KMS-11 (cell line): ENCODE data around the gene HSD17B2.

Experiments
- H2AFZ ChIP-seq: fragments of 200-600 bp; sonication (generic); 2 replicates; pipeline ENCODE4 v1.6.1; 2016; ENCODE audit warnings: antibody characterized with exemption, mixed run types, low read depth
- H3K27ac ChIP-seq: fragments of 200-600 bp; sonication (generic); 2 replicates; pipeline ENCODE4 v1.6.1; 2016; ENCODE audit warnings: mild to moderate bottlenecking, mixed run types
- H3K27me3 ChIP-seq: fragments of 200-600 bp; sonication (generic); 2 replicates; pipeline ENCODE4 v1.6.1; 2017; ENCODE audit warnings: mild to moderate bottlenecking, low read depth, mixed run types, moderate library complexity; ENCODE audit not compliant: insufficient read depth
- H3K36me3 ChIP-seq: fragments of 200-600 bp; sonication (generic); 2 replicates; pipeline ENCODE4 v1.6.1; 2017; ENCODE audit warnings: mild to moderate bottlenecking, mixed run types; ENCODE audit not compliant: insufficient read depth
- H3K4me1 ChIP-seq: fragments of 200-600 bp; sonication (generic); 2 replicates; pipeline ENCODE4 v1.6.1; 2016; ENCODE audit warnings: mild to moderate bottlenecking, low read depth, mixed run types; ENCODE audit not compliant: poor library complexity, severe bottlenecking
- H3K4me2 ChIP-seq: fragments of 200-600 bp; sonication (generic); 2 replicates; pipeline ENCODE4 v1.7.0; 2016; ENCODE audit warnings: mild to moderate bottlenecking, mixed run types
- H3K4me3 ChIP-seq: fragments of 200-600 bp; sonication (generic); IDR thresholded peaks from 2 replicates; pipeline ENCODE4 v1.6.1; 2017; ENCODE audit warnings: low read depth, low read length, mixed read lengths; ENCODE audit not compliant: insufficient read depth
- H3K79me2 ChIP-seq: fragments of 200-600 bp; sonication (generic); 2 replicates; pipeline ENCODE4 v1.6.1; 2016; ENCODE audit warnings: low read depth, mixed run types; ENCODE audit not compliant: insufficient read depth
- H3K9ac ChIP-seq: fragments of 200-600 bp; sonication (generic); 2 replicates; pipeline ENCODE4 v1.6.1; 2016; ENCODE audit warnings: mild to moderate bottlenecking, mixed run types
- H4K20me1 ChIP-seq: fragments of 200-600 bp; sonication (generic); 2 replicates; pipeline ENCODE4 v1.6.1; 2016; ENCODE audit warnings: mild to moderate bottlenecking, mixed run types; ENCODE audit not compliant: insufficient read depth
- TF ChIP-seq, protein P1 (sequence below): fragments of 200-600 bp; sonication (generic); conservative IDR thresholded peaks from 2 replicates; pipeline ENCODE4 v1.6.1; 2017; ENCODE audit warnings: low read depth, mild to moderate bottlenecking, antibody characterized with exemption, low read length, moderate library complexity, mixed read lengths

HSD17B2 gene

DNA sequence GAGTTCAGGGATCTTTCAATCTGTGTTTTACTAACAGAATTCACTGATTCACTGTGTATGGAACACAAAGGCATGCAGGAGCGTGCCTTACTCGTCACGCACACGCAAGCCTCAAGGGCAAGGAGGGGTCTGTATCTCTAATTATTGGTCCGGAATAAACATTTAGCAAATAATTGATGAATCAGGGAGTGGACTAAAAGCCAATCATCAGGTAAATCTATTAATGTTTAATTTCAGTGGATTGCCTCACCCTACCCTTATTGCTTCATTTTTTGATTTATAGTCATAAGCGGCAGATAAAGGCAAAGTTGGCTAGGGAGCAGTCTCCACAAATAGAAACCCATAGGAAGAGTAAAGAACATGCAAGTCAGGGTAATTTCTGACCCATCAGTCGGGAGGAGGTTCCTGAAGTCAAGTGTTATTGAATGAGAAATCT lies 7.4 kb upstream of the HSD17B2 start:
- H3K4me2 ChIP-seq = no peak overlapping the region
- H3K4me1 ChIP-seq = no peaks in the 10 kb centered on the region
- TF ChIP-seq, protein P1, sequence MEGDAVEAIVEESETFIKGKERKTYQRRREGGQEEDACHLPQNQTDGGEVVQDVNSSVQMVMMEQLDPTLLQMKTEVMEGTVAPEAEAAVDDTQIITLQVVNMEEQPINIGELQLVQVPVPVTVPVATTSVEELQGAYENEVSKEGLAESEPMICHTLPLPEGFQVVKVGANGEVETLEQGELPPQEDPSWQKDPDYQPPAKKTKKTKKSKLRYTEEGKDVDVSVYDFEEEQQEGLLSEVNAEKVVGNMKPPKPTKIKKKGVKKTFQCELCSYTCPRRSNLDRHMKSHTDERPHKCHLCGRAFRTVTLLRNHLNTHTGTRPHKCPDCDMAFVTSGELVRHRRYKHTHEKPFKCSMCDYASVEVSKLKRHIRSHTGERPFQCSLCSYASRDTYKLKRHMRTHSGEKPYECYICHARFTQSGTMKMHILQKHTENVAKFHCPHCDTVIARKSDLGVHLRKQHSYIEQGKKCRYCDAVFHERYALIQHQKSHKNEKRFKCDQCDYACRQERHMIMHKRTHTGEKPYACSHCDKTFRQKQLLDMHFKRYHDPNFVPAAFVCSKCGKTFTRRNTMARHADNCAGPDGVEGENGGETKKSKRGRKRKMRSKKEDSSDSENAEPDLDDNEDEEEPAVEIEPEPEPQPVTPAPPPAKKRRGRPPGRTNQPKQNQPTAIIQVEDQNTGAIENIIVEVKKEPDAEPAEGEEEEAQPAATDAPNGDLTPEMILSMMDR = no peak
- H3K27me3 ChIP-seq = no peaks in the 10 kb centered on the region
- H4K20me1 ChIP-seq = no peaks in the 10 kb centered on the region
- no peaks in the 10 kb centered on the region for H3K36me3 ChIP-seq
- H3K4me3 ChIP-seq = no peak overlapping the region
- H3K9ac ChIP-seq = no peak overlapping the region
- H3K79me2 ChIP-seq = no peaks in the 10 kb centered on the region
- no peak overlapping the region for H2AFZ ChIP-seq
- H3K27ac ChIP-seq = no peak overlapping the region

- Histone ChIP-seq H3K36me3 (no peaks in the 10 kb centered on the region), H3K4me2 (no peak overlapping the region), H3K27me3 (no peaks in the 10 kb centered on the region), H3K79me2 (no peaks in the 10 kb centered on the region), H3K4me3 (no peak overlapping the region), H3K27ac (no peak overlapping the region), H4K20me1 (no peaks in the 10 kb centered on the region), H2AFZ (no peak overlapping the region), H3K4me1 (no peaks in the 10 kb centered on the region), H3K9ac (no peak overlapping the region)
- TF ChIP-seq, protein P1 = peak; percentile 29; the same call in 1 of the 2 replicates
These were observed 3.7 kb upstream of the HSD17B2 start for GRCh38 chr16:82031116-82032084.

DNA sequence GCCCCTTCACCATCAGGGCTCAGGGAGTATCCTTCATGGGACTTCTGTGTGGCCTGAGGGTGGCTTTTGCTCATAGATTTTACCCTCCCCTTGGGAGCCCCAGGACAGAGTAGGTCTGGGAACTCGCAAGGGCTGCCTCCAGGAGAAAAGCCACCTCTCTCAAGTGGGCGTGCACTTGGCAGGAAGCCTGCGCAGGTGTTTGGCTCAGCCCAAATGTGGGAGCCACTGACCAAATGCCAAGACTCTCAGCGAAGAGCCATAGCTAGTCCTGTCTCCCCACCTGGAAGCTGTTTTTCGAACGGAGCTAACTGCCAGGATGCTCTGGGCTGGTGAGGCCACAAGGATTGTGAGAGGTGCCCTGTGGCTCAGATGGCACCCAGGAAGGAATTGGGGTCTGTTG lies 2.0 kb upstream of the HSD17B2 start:
- Histone ChIP-seq H3K9ac (no peak overlapping the region), H3K79me2 (no peaks in the 10 kb centered on the region), H2AFZ (no peak overlapping the region), H4K20me1 (no peaks in the 10 kb centered on the region), H3K4me3 (no peak overlapping the region), H3K36me3 (no peaks in the 10 kb centered on the region), H3K4me1 (no peaks in the 10 kb centered on the region), H3K27ac (no peak overlapping the region), H3K27me3 (no peaks in the 10 kb centered on the region), H3K4me2 (no peak overlapping the region)
- TF ChIP-seq, protein P1 = no peak

GRCh38 chr16:82033683-82034300 lies 1.3 kb upstream of the HSD17B2 start:
- no peak overlapping the region for H2AFZ ChIP-seq
- no peaks in the 10 kb centered on the region for H3K79me2 ChIP-seq
- H3K36me3 ChIP-seq = no peaks in the 10 kb centered on the region
- no peaks in the 10 kb centered on the region for H3K27me3 ChIP-seq
- H4K20me1 ChIP-seq = no peaks in the 10 kb centered on the region
- no peak overlapping the region for H3K9ac ChIP-seq
- no peak overlapping the region for H3K4me2 ChIP-seq
- no peak overlapping the region for H3K4me3 ChIP-seq
- H3K4me1 ChIP-seq = no peaks in the 10 kb centered on the region
- H3K27ac ChIP-seq = no peak overlapping the region
- TF ChIP-seq, protein P1 = no peak
